HFFc6 (cell line): ENCODE measurements around the gene ARSH. TPM values are rescaled to one million over a fixed set of nuclear protein-coding genes. Genes with fewer than 3 reads are reported as not detected.

Experiments used
- DNase-seq: peaks from one replicate; pipeline ENCODE4 v3.0.0-alpha.2; 2018
- H3K27ac Mint-ChIP-seq: 2 replicates; pipeline ENCODE4 v1.8.0; 2020; ENCODE audit warnings: mild to moderate bottlenecking, mixed read lengths
- H3K27me3 Mint-ChIP-seq: 2 replicates; pipeline ENCODE4 v1.8.0; 2021; ENCODE audit warnings: mild to moderate bottlenecking, moderate library complexity, mixed read lengths; ENCODE audit not compliant: insufficient read depth
- H3K36me3 Mint-ChIP-seq: 2 replicates; pipeline ENCODE4 v1.8.0; 2021; ENCODE audit warnings: low read depth, mixed read lengths
- H3K4me1 Mint-ChIP-seq: 2 replicates; pipeline ENCODE4 v1.8.0; 2020; ENCODE audit warnings: low read depth, mixed read lengths
- H3K4me3 Mint-ChIP-seq: 2 replicates; pipeline ENCODE4 v1.8.0; 2020; ENCODE audit warnings: mild to moderate bottlenecking, moderate library complexity, mixed read lengths
- H3K9me3 Mint-ChIP-seq: 2 replicates; pipeline ENCODE4 v1.8.0; 2020; ENCODE audit warnings: mild to moderate bottlenecking, mixed read lengths
- CTCF ChIP-seq: fragments of 200-600 bp; sonication (generic); IDR thresholded peaks from 2 replicates; pipeline ENCODE4 v1.5.0; 2021; ENCODE audit warnings: antibody characterized with exemption, mild to moderate bottlenecking
- total RNA-seq, 6 experiments: library from RNA; stranded (reverse); fragmentation: NEBNext Ultra II Directional; extraction: Animal tissue kit (Norgen Biotek cat#: 25700); gene quantifications; 2 replicates in 1 of 6; 3 replicates in 5 of 6; pipeline ENCODE4 v1.2.3, GENCODE V29; 2021

ARSH gene
- total RNA-seq, 6 experiments from 2014 or later, result not detected

GRCh38 chrX:3075959-3076358 lies 69.6 kb downstream of the ARSH start:
- H3K36me3 Mint-ChIP-seq, result no peaks in the 10 kb centered on the region
- H3K4me1 Mint-ChIP-seq, result no peaks in the 10 kb centered on the region
- H3K27ac Mint-ChIP-seq, result no peak overlapping the region
- peaks cover 13% of the 10 kb centered on the region for H3K27me3 Mint-ChIP-seq
- no peak for TF ChIP-seq CTCF
- no peak overlapping the region for H3K4me3 Mint-ChIP-seq
- DNase-seq, result no peak
- H3K9me3 Mint-ChIP-seq, result no peaks in the 10 kb centered on the region

GRCh38 chrX:3076416-3076991 lies 70.2 kb downstream of the ARSH start:
- H3K4me3 Mint-ChIP-seq, result no peak overlapping the region
- H3K27ac Mint-ChIP-seq, result no peak overlapping the region
- peaks cover 13% of the 10 kb centered on the region for H3K27me3 Mint-ChIP-seq
- no peaks in the 10 kb centered on the region for H3K4me1 Mint-ChIP-seq
- no peaks in the 10 kb centered on the region for H3K9me3 Mint-ChIP-seq
- no peak for TF ChIP-seq CTCF
- H3K36me3 Mint-ChIP-seq, result no peaks in the 10 kb centered on the region
- no peak for DNase-seq

Other genes with a start within 250 kb of the ARSH start
- gene GYG2, start 177.6 kb upstream of the ARSH start, total RNA-seq, result under 1 TPM in 4 of 6 experiments, not detected in 2; 0.35 to 0.79 (median 0.51) TPM
- 10 to 100 TPM in 3 of 6 experiments, 1 to 10 TPM in 3; 8.3 to 13.4 (median 10.4) TPM for gene ARSD, start 77.2 kb upstream of the ARSH start, total RNA-seq
- gene ARSF, start 34.9 kb downstream of the ARSH start, total RNA-seq, result not detected